ENCODE data around the gene NOS3.

NOS3 gene

GRCh38 chr7:151033864-151034249, 43.0 kb downstream of the NOS3 start:
- H3K27ac ChIP-seq: no peak overlapping the region
- TF ChIP-seq CTCF (conservative IDR thresholded peaks at IDR 0.05): no peak

- no peak overlapping the region for H3K27ac ChIP-seq
- TF ChIP-seq CTCF (conservative IDR thresholded peaks at IDR 0.05): no peak
Observed at GRCh38 chr7:151034312-151035025, 43.7 kb downstream of the NOS3 start.

- no peak for TF ChIP-seq CTCF (conservative IDR thresholded peaks at IDR 0.05)
- H3K27ac ChIP-seq: no peak overlapping the region
Observed at GRCh38 chr7:151035026-151035717, 44.4 kb downstream of the NOS3 start.

- TF ChIP-seq CTCF (conservative IDR thresholded peaks at IDR 0.05): no peak
- no peak overlapping the region for H3K27ac ChIP-seq
Observed at GRCh38 chr7:151035902-151036301, 45.1 kb downstream of the NOS3 start.

- no peak overlapping the region for H3K27ac ChIP-seq
- no peak for TF ChIP-seq CTCF (conservative IDR thresholded peaks at IDR 0.05)
Observed at GRCh38 chr7:151038951-151039849, 48.4 kb downstream of the NOS3 start.

- H3K27ac ChIP-seq: no peak overlapping the region
- no peak for TF ChIP-seq CTCF (conservative IDR thresholded peaks at IDR 0.05)
Observed at GRCh38 chr7:151039850-151040548, 49.2 kb downstream of the NOS3 start.

Data from VCaP (cell line).